ENCODE measurements around the gene TMC3.

TMC3 gene

DNA sequence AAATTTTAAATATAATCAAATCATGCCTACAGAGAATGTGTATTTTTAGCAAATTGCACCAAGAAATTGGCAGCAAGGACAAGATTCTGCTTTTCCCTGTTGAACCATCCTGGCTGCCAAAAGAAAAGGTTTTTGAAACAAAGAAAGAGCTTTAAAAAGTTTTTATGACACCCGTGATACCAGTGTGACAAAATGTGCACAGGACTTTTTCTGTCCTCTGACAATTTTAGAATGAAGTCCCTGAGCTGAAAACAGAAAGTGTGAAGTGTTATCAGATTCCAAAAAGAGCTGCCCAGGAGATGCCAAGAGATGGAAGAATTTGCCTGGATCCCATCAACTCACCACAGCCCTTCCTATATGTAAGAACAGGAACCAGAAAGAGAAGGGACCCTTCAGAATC lies 33.2 kb upstream of the TMC3 start:
- Histone ChIP-seq H3K9ac (ENCODE audit: low read length) (no peak overlapping the region), H3K4me3 (ENCODE audit: low read length) (no peak overlapping the region), H3K27me3 (replicated peaks; ENCODE audit: control insufficient read depth, insufficient read depth, low read length) (peaks cover 13% of the 10 kb centered on the region), H3K36me3 (ENCODE audit: control insufficient read depth, insufficient read depth, low read length, severe bottlenecking) (no peaks in the 10 kb centered on the region), H3K9me3 (ENCODE audit: control insufficient read depth, low read length) (no peaks in the 10 kb centered on the region), H3K4me1 (ENCODE audit: control insufficient read depth, insufficient read depth, low read length) (peaks cover 10% of the 10 kb centered on the region)
- no peak for DNase-seq (ENCODE audit: low read depth)

DNA sequence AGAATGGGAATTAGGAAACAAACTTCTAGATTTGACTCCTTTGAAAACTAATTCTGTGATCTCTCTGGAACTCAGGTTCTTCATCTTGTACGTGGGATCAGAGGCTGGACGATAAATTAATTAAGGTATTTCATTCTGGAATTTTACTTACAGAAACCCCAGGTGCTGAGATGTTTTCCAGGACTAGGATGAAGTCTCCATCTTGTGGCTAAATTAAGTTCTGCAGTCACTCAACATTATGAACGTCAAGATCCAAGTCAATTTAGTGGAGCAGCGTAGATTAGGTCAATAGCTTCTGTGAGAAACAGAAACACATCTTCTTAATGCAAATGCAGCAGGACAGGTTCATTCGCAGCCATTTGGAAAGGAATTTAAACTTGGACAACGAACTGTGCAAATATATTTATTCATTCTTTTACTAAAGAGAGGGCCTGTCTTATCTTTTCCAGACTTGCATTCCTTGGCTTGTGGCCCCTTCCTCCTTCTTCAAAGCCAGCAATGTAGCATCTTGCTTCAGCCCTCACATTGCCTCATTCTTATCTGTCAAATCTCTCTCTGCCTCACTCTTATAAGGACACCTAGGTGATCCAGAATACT lies 26.7 kb upstream of the TMC3 start:
- H3K4me3 ChIP-seq (ENCODE audit: low read length): no peak overlapping the region
- peaks cover 12% of the 10 kb centered on the region for H3K4me1 ChIP-seq (ENCODE audit: control insufficient read depth, insufficient read depth, low read length)
- no peaks in the 10 kb centered on the region for H3K9me3 ChIP-seq (ENCODE audit: control insufficient read depth, low read length)
- peak; percentile 77 for DNase-seq (ENCODE audit: low read depth)
- H3K27me3 ChIP-seq (replicated peaks; ENCODE audit: control insufficient read depth, insufficient read depth, low read length): no peaks in the 10 kb centered on the region
- H3K9ac ChIP-seq (ENCODE audit: low read length): no peak overlapping the region
- no peaks in the 10 kb centered on the region for H3K36me3 ChIP-seq (ENCODE audit: control insufficient read depth, insufficient read depth, low read length, severe bottlenecking)

DNA sequence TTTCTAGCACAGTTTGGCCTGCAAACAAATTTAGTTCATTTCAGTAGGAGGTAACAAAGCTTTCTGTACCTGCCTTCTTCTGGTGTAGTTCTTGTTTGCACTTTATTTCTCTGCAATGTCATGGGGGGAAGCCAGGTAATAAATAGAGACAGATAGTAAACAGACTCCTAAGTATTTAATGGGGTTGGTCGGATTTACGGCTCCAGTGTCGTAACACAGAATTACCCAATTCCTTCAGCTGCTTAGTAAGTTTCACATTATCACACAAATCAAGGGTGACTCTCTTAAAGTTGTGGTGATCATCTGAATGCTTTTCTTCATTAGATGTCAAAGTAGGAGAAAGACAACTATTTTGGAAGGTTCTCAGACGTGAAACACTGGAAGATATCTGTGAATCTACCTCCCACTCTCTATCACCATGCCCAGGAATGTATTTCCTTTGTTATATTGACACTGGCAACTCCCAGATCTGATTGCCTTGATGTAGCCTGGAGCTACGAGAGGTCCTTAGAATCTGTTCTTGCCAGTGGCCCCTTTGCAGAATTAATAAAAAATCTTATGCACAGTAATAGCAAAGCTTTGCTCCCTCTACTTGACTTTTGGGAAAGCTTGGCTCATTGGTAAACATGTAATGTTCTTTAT lies 25.0 kb upstream of the TMC3 start:
- Histone ChIP-seq H3K9ac (ENCODE audit: low read length) (no peak overlapping the region), H3K4me3 (ENCODE audit: low read length) (no peak overlapping the region), H3K27me3 (replicated peaks; ENCODE audit: control insufficient read depth, insufficient read depth, low read length) (no peaks in the 10 kb centered on the region), H3K36me3 (ENCODE audit: control insufficient read depth, insufficient read depth, low read length, severe bottlenecking) (no peaks in the 10 kb centered on the region), H3K4me1 (ENCODE audit: control insufficient read depth, insufficient read depth, low read length) (peaks cover 12% of the 10 kb centered on the region), H3K9me3 (ENCODE audit: control insufficient read depth, low read length) (no peaks in the 10 kb centered on the region)
- DNase-seq (ENCODE audit: low read depth): peak; percentile 49

DNA sequence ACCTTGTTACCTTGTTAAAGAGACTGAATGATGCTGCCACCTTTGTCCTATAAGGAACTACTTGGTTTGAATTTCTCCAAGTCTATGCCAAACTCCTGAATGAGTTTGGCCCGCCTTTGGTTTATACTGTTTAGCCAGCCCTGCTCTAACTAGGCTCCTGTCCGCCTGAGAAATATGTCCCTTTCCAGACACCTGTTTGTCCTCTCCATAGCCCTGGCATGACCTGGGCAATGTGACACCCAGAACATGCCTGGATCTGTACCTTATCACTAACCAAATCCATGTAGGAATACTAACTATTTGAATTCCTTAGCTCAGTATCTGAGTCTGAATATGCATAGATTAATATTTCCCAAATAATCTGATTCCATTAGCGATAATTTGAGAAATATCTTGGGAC lies 24.4 kb upstream of the TMC3 start:
- no peak overlapping the region for H3K9ac ChIP-seq (ENCODE audit: low read length)
- no peaks in the 10 kb centered on the region for H3K9me3 ChIP-seq (ENCODE audit: control insufficient read depth, low read length)
- peaks cover 12% of the 10 kb centered on the region for H3K4me1 ChIP-seq (ENCODE audit: control insufficient read depth, insufficient read depth, low read length)
- no peak for DNase-seq (ENCODE audit: low read depth)
- H3K4me3 ChIP-seq (ENCODE audit: low read length): no peak overlapping the region
- no peaks in the 10 kb centered on the region for H3K36me3 ChIP-seq (ENCODE audit: control insufficient read depth, insufficient read depth, low read length, severe bottlenecking)
- H3K27me3 ChIP-seq (replicated peaks; ENCODE audit: control insufficient read depth, insufficient read depth, low read length): no peaks in the 10 kb centered on the region

GRCh38 chr15:81394603-81395002 lies 20.6 kb upstream of the TMC3 start:
- H3K27me3 ChIP-seq (replicated peaks; ENCODE audit: control insufficient read depth, insufficient read depth, low read length): no peaks in the 10 kb centered on the region
- H3K36me3 ChIP-seq (ENCODE audit: control insufficient read depth, insufficient read depth, low read length, severe bottlenecking): no peaks in the 10 kb centered on the region
- H3K9me3 ChIP-seq (ENCODE audit: control insufficient read depth, low read length): no peaks in the 10 kb centered on the region
- no peak overlapping the region for H3K4me3 ChIP-seq (ENCODE audit: low read length)
- H3K9ac ChIP-seq (ENCODE audit: low read length): no peak overlapping the region
- H3K4me1 ChIP-seq (ENCODE audit: control insufficient read depth, insufficient read depth, low read length): peaks cover 12% of the 10 kb centered on the region
- no peak for DNase-seq (ENCODE audit: low read depth)

GRCh38 chr15:81391657-81392056 lies 17.6 kb upstream of the TMC3 start:
- no peaks in the 10 kb centered on the region for H3K9me3 ChIP-seq (ENCODE audit: control insufficient read depth, low read length)
- H3K9ac ChIP-seq (ENCODE audit: low read length): no peak overlapping the region
- H3K27me3 ChIP-seq (replicated peaks; ENCODE audit: control insufficient read depth, insufficient read depth, low read length): peaks cover 10% of the 10 kb centered on the region
- H3K36me3 ChIP-seq (ENCODE audit: control insufficient read depth, insufficient read depth, low read length, severe bottlenecking): no peaks in the 10 kb centered on the region
- no peaks in the 10 kb centered on the region for H3K4me1 ChIP-seq (ENCODE audit: control insufficient read depth, insufficient read depth, low read length)
- no peak for DNase-seq (ENCODE audit: low read depth)
- H3K4me3 ChIP-seq (ENCODE audit: low read length): no peak overlapping the region

- DNase-seq (ENCODE audit: low read depth): peak; percentile 10
- H3K4me3 ChIP-seq (ENCODE audit: low read length): no peak overlapping the region
- H3K36me3 ChIP-seq (ENCODE audit: control insufficient read depth, insufficient read depth, low read length, severe bottlenecking): no peaks in the 10 kb centered on the region
- peaks cover 10% of the 10 kb centered on the region for H3K27me3 ChIP-seq (replicated peaks; ENCODE audit: control insufficient read depth, insufficient read depth, low read length)
- no peaks in the 10 kb centered on the region for H3K4me1 ChIP-seq (ENCODE audit: control insufficient read depth, insufficient read depth, low read length)
- H3K9ac ChIP-seq (ENCODE audit: low read length): no peak overlapping the region
- no peaks in the 10 kb centered on the region for H3K9me3 ChIP-seq (ENCODE audit: control insufficient read depth, low read length)
Measured at GRCh38 chr15:81388436-81388770, 14.4 kb upstream of the TMC3 start.

- no peak overlapping the region for H3K4me3 ChIP-seq (ENCODE audit: low read length)
- peaks cover 10% of the 10 kb centered on the region for H3K27me3 ChIP-seq (replicated peaks; ENCODE audit: control insufficient read depth, insufficient read depth, low read length)
- H3K36me3 ChIP-seq (ENCODE audit: control insufficient read depth, insufficient read depth, low read length, severe bottlenecking): no peaks in the 10 kb centered on the region
- no peak for DNase-seq (ENCODE audit: low read depth)
- H3K9me3 ChIP-seq (ENCODE audit: control insufficient read depth, low read length): no peaks in the 10 kb centered on the region
- H3K9ac ChIP-seq (ENCODE audit: low read length): no peak overlapping the region
- H3K4me1 ChIP-seq (ENCODE audit: control insufficient read depth, insufficient read depth, low read length): no peaks in the 10 kb centered on the region
Measured at GRCh38 chr15:81387621-81388435, 13.8 kb upstream of the TMC3 start.

DNA sequence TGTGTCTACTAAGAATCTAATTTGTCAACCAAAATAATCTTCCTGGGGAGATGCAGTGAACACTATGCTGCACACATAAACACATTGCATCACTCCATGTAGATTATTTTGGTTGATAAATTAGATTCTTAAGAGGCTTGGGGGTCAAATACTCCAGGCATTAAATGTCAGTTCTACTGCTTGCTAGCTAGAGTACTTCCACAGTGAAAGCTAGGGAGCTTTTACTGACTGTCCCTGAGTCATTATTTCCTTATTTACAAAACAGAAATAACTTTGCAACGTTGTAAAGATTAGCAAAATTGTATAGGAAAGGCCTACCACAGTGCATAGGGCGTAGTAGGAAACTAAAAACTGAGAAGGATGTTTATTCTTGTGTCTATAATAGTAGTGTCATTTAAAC lies 12.9 kb upstream of the TMC3 start:
- Histone ChIP-seq H3K4me1 (ENCODE audit: control insufficient read depth, insufficient read depth, low read length) (no peaks in the 10 kb centered on the region), H3K9me3 (ENCODE audit: control insufficient read depth, low read length) (no peaks in the 10 kb centered on the region), H3K4me3 (ENCODE audit: low read length) (no peak overlapping the region), H3K9ac (ENCODE audit: low read length) (no peak overlapping the region), H3K36me3 (ENCODE audit: control insufficient read depth, insufficient read depth, low read length, severe bottlenecking) (no peaks in the 10 kb centered on the region), H3K27me3 (replicated peaks; ENCODE audit: control insufficient read depth, insufficient read depth, low read length) (peaks cover 10% of the 10 kb centered on the region)
- DNase-seq (ENCODE audit: low read depth): peak; percentile 31

DNA sequence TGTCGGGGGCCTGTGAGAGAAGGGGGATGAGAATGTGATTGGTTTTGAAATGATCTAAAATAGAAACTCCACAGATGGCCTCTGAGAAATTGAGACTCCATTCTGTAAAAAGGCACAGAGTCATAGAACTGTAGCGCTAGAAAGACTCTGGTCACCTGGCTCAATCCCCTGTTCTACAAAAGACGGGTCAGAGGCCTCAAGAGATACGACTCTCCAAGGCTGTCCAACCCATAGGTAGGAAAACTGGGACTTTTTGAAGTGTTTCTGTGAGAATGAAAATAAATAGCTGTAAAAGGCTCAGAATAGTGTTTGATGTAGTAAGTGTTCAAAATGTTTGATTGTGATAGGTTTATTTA lies 11.7 kb upstream of the TMC3 start:
- no peak for DNase-seq (ENCODE audit: low read depth)
- H3K36me3 ChIP-seq (ENCODE audit: control insufficient read depth, insufficient read depth, low read length, severe bottlenecking): no peaks in the 10 kb centered on the region
- H3K4me1 ChIP-seq (ENCODE audit: control insufficient read depth, insufficient read depth, low read length): no peaks in the 10 kb centered on the region
- H3K9ac ChIP-seq (ENCODE audit: low read length): no peak overlapping the region
- H3K4me3 ChIP-seq (ENCODE audit: low read length): no peak overlapping the region
- peaks cover 10% of the 10 kb centered on the region for H3K27me3 ChIP-seq (replicated peaks; ENCODE audit: control insufficient read depth, insufficient read depth, low read length)
- no peaks in the 10 kb centered on the region for H3K9me3 ChIP-seq (ENCODE audit: control insufficient read depth, low read length)

- Histone ChIP-seq H3K36me3 (ENCODE audit: control insufficient read depth, insufficient read depth, low read length, severe bottlenecking) (no peaks in the 10 kb centered on the region), H3K27me3 (replicated peaks; ENCODE audit: control insufficient read depth, insufficient read depth, low read length) (peaks cover 10% of the 10 kb centered on the region), H3K4me1 (ENCODE audit: control insufficient read depth, insufficient read depth, low read length) (no peaks in the 10 kb centered on the region), H3K9ac (ENCODE audit: low read length) (no peak overlapping the region), H3K9me3 (ENCODE audit: control insufficient read depth, low read length) (no peaks in the 10 kb centered on the region), H3K4me3 (ENCODE audit: low read length) (no peak overlapping the region)
- DNase-seq (ENCODE audit: low read depth): no peak
Measured at GRCh38 chr15:81384891-81385720, 11.1 kb upstream of the TMC3 start.
